ENCODE data around the gene KRT16.
"Not testable (repeated sequence)": the region's sequence is repeated elsewhere in the genome, so short reads cannot be mapped to it uniquely, and the experiment has no call there.

KRT16 gene

DNA sequence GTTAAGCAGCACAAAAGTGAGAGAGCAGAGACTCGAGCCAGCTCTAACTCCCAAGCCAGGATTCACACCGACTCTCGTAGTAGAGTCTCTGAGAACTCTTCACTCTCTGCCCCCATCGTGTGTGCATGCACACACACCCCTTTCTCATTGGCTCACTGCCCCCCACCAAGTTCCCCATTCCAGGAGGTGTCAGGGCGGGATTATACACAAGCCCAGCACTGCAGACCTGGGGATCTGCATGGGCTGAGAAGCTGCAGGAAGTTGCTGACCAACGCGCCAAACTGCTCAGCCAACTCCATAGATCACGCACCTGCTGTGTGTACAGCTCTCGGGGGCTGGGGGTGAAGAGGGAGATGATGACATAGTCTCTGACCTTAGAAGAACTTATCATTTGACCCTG lies 2.2 kb upstream of the KRT16 start:
- not testable (repeated sequence) for DNase-seq (ENCODE audit: low spot score)

DNA sequence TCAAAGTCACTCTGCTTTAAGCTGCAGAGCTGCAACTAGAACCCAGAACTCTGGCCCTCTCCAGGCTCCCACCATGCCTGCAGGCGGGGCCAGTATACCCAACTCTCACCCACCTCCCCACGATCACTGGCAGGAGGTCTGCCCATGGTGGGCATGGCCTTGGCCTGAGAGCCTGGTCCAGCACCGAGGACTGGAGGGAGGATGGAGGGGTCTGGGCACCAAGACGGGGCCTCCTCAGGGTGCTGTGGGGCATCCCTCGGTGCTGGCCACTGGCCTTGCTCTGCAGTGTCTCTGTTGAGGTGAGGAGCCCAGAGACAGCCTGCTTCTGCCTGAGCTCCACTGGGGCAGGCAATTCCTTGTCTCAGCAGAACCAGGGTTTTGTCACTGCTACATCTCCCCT lies 1.5 kb upstream of the KRT16 start:
- DNase-seq (ENCODE audit: low spot score) = no peak

DNA sequence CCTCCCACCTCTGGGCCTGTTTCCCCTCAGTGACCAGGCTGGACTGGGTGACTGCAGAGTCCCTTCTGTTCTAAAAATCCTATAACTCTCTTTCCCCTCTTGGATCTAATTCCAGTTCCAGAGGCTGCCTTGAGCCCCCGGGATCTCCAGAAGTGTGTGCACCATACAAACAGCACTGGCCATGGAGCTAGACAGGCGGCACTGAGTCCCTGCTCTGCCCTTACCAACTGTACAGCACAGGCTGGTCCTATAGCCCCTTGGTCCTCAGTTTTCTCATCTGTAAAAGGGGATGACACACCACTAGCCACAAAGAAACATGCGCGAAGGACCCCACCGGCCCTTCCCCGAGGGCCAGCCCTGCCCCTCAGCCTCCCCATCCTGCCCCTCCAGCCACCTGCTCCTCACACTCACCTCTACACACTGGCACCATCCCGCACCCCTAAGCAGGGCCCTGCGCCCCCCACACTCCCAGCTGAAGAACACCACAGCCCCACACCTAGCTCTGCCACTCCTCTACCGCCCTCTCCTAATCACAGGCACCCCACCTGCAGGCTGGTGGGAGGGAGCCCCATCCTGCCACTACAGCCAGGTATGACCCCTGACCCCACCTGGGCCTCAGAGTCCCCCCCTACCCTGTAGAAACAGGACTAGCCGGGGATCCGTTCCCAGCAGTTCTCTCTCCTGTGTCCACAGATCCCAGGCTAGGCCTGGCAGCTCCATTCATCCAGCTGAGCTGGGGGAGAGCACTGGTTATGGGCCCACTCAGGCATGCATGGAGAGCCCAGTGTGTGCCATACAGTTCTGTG lies 913 bp upstream of the KRT16 start:
- no peak for DNase-seq (ENCODE audit: low spot score)

DNA sequence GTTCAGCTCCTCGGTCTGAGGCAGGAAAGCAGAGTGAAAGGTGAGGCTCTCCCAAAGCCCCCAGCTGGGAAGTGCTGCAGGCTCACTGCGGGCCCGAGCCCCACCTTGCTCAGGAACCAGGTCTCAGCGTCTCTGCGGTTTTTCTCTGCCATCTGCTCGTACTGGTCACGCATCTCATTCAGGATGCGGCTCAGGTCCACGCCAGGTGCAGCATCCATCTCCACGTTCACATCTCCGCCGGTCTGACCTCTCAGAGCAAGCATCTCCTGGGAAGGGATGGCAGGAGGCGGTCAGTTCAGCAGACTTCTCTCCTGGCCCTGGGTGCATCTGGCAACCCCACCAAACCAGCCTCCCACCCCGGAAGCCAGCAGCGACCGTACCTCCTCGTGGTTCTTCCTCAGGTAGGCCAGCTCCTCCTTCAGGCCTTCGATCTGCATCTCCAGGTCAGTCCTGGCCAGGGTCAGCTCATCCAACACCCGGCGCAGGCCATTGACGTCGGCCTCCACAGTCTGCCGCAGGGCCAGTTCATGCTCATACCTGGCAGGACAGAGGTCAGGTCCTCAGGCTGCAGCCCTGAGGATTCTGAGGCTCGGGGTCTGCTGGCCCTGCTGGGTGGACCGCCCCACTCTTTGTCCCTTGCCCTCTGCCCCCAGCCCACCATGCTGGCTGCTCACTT lies 1.5 kb downstream of the KRT16 start:
- DNase-seq (ENCODE audit: low spot score) = no peak

DNA sequence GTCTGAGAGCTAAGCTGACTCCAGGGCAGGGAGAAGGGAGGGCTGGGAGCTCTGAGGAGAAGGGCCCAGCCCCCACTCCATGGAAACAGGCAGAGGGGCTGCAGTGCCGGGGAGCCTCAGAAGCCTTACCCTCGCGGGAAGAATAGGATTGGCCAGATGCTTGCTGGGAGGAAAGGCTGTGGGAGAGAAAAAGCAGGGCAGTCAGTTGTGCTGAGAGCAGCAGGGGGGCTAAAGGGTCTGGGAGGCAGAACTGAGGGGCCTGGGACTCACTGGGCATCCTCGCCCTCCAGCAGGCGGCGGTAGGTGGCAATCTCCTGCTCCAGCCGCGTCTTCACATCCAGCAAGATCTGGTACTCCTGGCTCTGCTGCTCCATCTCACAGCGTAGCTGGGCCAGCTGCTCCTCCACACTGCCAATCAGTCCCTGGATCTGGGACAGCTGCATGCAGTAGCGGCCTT lies 2.5 kb downstream of the KRT16 start:
- not testable (repeated sequence) for DNase-seq (ENCODE audit: low spot score)

DNA sequence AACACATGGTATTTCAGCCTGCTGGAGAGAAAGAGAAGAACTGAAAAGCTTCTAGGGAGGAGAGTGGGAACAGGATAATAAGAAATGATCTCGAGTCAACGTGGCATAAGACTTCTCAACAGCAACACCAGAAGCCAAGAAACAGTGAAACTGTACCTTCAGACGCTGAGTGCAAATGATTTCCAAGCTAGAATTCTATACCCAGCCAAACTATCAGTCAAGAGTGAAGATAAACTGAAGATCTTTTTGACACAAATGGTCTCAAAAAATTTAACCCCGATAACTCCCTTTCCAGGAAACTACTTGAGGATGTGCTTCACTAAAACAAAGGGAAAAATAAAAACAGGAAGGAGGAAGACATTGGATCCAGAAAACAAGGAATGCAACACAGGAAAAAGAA lies 5.6 kb downstream of the KRT16 start:
- not testable (repeated sequence) for DNase-seq (ENCODE audit: low spot score)

DNA sequence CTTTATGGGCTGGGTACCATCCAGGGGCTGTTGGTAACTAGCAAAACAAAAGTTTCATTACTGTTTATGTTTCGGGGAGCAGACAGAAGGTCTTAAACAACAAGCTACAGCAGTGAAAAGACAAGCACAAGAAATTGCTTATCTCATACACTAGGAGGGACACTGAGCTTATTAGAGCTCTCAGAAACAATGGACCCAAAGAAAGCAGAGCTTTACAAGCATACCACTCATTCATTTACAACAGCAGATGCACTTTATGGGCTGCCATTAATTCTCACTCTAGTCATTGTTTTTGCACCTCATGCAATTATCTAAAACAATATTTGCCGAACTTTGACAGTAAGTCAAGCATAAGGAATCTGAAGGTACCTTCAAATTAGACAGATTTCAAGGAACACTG lies 10.0 kb downstream of the KRT16 start:
- DNase-seq (ENCODE audit: low spot score) = no peak

DNA sequence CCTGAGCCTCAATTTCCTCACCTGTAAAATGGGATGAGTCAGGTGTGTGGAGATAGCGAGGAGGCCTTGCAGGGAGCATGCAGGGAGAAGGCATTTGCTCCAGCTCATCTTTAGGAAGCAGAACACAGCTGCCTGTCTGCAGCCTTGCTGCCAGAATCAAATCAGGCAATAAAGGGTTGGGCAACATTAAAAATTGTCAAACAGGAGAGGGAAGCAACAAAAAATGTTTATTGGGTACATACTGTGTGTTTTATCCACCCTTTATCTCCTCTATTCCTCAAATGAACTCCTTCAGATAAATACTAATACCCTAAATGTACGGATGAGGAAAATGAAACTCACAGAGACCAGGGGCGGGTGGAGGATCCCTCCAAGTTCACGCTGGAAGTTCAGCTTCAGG lies 12.2 kb downstream of the KRT16 start:
- no peak for DNase-seq (ENCODE audit: low spot score)

DNA sequence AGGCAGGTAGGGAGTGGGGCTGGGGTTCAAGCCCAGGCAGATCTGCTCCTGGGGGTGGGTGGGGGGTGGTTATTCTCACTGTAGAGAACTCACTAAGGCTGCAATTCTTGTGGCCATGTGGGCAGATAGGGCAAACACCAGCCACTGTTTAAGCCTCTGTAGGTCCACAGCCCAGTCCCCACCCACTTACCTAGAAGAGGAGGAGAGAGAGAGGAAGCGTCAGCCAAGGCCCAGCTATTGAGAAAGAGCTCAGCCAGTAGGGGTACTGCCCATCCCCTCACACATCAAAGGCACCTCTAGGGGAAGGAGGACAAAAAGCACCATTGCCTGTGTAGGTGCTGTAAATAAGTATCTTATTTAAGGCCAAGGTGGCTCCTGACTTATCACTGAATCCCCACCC lies 12.9 kb downstream of the KRT16 start:
- no peak for DNase-seq (ENCODE audit: low spot score)

DNA sequence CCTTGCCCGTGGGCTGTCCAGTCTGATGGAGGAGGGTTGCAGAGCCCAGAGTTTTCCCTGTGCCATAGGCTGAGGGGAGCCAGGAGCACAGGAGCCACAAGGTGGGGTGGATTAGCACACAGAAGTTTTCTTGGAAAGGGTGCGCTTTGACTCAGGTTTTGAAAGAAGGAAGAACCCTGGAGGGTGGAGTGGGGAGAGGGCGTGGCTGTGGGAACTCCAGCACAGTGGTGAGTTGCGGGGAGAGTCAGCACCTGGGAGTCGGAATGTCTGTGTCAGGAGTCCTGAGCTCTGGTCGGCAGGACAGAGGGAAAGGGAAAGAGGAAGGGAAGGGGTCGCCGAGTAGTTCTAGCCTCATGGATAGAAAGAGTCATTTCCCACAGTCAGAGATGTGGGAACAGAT lies 17.0 kb downstream of the KRT16 start:
- DNase-seq (ENCODE audit: low spot score) = no peak

DNA sequence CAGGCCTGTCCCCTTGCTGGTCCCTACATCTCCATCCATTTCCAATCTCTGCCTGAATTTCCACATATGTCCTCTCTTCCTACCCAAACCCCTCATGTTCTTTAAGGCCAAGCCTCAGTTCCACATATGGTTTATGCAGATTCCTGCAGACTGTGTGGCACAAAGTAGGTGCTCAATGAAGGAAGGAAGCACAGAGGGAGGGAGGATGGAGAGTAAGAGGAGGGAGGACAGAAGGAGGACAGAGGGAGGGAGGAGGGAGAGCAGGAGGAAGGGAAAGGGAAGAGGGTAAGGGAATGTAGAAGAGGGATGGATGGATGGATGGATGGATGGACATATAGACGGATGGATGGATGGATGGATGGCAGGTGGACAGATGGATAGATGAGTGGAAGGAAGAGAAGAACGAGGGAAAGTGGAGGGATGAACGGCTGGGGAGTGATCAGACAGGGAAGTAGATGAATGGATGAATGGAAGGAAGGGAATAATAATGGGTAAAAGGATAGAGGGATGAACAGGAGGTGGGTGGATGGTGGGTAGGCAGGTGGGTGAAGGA lies 18.1 kb downstream of the KRT16 start:
- no peak for DNase-seq (ENCODE audit: low spot score)

DNA sequence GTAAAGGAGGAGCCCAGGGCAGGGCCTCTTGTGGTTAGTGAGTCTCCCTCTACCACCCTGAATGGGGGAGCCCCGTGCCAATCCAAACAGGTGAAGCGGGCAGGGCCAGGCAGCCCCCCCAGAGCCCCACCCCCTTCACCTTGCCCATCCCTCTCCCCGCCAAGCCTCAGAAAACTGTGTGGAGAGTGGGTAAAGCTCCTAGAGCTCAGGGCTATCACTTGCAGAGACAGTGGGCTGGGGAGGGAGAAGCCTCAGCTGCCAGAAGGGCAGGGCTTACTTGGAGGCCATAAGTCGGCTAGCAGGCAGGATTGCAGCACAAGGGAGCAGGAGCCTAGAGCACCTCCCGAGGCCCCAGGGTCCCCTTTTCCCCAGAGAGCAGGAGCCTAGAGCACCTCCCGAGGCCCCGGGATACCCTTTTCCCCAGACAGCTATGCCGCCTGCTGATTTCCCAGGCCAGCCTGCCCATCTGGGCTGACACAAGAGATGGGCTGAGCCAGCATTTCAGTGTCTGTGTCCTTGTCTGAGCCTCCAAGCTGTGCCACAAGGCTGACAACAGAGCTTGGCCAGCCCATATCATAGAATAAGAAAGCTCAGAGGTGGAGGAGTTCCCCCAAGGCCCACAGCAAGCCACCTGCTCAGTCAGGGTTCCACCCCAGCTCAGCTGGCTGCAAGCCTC lies 19.1 kb downstream of the KRT16 start:
- DNase-seq (ENCODE audit: low spot score) = no peak

DNA sequence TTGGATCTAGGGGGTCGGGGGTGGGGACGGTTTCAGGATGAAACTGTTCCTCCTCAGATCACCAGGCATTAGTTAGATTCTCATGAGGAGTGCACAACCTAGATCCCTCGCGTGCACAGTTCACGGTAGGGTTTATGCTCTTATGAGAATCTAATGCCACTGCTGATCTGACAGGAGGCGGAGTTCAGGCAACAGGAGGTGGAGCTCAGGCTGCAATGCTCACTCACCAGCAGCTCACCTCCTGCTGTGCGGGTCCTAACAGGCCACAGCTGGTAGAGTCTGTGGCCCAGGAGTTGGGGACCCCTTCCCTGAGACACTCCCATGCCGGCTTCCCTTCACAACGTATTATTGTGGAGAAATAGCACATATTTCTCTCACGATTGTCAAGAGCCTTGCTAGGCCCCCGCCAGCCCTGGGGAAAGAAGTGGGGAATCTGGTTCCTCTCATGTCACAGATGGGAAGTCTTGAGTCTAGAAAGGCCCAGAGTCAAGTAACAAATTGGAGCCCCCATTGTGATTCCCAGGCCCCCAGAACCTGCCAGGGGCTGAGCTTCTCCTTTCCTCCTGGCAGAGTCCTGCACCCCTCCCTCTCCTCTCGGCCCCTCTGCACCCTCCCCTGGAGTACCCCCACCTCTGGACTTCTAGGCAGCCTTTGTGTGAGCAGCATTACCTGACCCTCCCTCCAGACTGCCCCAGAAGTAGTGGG lies 19.8 kb downstream of the KRT16 start:
- DNase-seq (ENCODE audit: low spot score) = no peak

DNA sequence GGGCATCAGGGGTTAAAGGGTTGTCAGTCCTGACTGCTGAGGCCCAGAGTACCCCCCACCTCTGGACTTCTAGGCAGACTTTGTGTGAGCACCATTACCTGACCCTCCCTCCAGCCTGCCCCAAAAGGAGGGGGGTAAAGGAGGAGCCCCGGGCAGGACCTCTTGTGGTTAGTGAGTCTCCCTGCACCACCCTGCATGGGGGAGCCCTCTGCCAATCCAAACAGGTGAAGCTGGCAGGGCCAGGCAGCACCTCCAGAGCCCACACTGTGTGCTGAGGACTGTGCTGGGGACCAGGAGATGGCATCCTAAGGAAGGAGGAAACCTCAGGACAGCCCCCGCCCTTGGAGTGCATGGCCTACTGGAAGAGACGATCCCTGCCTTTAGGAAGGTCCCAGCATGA lies 23.3 kb downstream of the KRT16 start:
- DNase-seq (ENCODE audit: low spot score) = no peak

DNA sequence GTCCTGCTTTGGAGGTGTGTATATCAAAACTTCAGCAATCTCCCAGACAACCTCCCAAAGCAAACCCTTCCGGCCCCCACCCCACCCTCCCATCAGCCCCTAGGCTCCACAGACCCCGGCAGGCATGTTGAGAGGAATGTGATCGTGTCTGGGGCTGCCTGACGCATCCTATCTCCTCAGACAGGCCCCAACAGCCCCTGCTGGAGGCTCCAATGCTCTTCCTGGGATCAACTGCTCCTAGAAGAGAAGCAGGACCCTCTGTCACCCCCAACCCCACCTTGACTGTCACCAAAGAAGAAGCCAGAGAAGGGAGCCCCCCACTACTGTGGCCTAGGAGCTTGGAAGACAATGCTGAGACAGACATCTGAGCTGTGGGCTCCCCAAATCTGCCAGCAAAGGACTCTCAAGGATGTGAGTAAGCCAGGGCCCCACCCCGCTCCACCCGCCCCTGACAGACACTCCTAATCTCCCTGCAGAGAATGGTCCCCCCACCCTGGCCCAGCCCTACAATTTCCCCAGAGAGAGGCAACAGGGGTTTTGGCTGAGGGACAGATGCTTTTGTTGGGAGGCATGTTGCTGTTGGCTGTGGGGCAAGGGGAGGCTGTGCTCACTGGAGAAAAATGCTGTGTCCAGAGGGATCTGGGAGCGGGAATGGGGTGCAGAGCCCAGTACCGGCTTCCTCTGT lies 24.3 kb downstream of the KRT16 start:
- no peak for DNase-seq (ENCODE audit: low spot score)

DNA sequence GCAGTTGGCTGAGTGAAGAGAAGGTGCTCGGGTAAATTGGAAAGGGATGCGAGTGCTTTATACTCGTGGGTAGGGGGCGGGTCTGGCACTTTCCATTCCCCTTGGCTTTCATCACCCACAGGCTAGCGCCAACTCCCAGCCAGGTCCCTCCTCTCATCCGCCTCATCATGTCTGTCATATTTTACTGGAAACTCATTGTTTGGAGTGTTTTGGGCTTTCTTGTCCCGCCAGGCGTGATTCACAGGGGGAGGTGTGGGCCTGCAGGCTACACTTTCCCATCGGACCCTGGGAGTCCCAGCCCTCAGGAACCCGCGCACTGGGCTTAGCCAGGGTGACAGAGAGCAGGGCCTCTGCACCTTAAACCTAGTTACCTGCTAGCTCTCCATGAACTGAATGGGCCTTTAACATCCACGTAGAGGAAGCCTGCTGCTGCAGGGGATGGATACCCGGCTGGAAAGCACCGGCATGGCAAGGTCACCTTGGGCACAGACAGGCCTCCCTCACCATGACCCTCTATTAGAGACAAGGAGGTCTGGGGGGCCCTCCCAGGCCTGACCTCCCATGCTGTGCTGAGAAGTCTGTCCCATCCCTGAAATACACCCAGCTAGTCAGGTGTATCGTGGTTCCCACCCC lies 25.6 kb downstream of the KRT16 start, which contains the start of gene KRT14:
KRT14 (minus strand) TSS at position 33 of the 633 bp plus-strand sequence. CDS start 61 bp downstream, outside the sequence.
- no peak for DNase-seq (ENCODE audit: low spot score)

DNA sequence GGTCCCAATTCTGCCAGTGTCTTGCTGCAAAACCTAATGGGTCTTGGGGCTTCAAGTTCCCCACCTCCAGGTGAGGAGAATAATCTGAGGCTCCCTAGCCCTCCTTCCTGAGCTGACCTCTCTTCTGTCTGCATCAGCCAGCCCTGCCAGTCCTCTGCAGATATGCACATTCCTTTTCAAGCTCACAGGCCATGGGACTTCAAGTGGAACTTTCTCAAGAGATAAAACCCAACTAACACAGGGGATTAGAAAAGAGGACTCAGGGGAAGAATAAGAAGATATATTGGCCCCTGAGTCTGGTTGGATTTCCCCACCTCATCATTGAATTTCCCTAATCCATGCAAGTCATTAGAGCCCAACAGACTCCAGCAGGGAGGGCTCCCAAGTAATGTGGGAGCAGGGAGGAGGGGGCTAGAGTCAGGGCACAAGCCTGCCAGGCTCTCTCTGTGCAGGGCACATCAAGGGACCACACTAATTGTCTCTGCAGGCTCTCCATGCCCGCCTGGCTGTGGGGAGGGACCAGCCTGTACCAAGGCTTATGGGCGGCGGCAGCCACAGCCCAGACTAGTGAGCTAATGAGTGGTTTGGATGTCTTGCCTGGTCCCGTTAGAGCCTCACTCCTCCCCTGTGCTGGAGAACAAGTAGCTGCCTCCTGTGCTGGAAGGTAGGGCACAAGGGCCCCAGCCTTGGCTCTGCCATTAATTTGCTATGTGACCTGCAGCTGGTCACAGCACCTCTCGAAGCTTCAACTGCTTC lies 27.1 kb downstream of the KRT16 start:
- DNase-seq (ENCODE audit: low spot score) = no peak

DNA sequence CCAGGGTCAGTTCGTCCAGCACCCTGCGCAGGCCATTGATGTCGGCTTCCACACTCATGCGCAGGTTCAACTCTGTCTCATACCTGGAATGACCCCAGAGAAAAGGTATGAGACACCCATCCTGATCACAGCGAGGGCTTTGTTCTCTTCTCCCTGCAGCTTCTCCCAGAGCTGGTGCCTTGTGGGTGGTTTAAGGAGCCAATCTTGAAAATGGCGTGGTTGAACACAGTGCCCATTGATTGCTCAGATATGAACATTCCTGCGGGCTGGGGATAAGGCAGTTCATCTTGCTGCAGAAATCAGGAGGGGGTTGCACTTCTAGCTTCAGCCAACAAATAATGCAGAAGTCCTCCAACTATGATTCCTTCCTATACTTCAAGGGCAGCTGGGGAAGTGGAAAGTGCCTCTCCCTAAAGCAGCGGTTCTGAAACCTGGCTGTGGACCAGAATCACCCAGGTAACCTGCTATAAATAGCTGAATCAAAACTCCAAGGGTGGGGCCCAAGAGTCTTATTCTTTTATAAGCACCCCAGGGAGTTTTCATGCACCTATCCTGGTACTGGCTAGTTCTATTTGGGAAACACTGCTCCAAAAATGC lies 28.1 kb downstream of the KRT16 start:
- not testable (repeated sequence) for DNase-seq (ENCODE audit: low spot score)
